ENCODE results near the gene CSK.

DNA sequence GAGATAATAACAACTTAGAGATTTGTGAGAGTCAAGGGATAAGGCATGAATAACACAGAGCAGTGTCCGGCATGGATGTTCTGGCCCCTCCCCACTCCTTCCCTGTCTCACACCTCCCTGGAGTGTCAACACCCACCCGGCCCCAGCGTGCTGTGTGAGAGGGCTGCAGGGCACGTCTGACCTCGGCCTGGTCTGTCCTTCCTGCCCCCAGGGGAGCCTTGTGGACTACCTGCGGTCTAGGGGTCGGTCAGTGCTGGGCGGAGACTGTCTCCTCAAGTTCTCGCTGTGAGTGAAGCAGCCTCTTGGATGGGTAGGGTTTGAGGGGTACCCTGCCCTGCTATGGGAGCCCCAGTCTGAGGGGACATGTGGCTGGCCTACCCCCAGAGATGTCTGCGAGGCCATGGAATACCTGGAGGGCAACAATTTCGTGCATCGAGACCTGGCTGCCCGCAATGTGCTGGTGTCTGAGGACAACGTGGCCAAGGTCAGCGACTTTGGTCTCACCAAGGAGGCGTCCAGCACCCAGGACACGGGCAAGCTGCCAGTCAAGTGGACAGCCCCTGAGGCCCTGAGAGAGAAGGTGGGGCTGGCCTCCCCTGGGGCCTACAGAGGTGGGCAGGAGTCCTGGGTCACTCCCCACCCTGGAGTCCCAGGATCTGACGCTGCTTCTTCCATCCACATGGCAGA, 19.6 kb downstream of the CSK start:
- TF ChIP-seq, protein P1, sequence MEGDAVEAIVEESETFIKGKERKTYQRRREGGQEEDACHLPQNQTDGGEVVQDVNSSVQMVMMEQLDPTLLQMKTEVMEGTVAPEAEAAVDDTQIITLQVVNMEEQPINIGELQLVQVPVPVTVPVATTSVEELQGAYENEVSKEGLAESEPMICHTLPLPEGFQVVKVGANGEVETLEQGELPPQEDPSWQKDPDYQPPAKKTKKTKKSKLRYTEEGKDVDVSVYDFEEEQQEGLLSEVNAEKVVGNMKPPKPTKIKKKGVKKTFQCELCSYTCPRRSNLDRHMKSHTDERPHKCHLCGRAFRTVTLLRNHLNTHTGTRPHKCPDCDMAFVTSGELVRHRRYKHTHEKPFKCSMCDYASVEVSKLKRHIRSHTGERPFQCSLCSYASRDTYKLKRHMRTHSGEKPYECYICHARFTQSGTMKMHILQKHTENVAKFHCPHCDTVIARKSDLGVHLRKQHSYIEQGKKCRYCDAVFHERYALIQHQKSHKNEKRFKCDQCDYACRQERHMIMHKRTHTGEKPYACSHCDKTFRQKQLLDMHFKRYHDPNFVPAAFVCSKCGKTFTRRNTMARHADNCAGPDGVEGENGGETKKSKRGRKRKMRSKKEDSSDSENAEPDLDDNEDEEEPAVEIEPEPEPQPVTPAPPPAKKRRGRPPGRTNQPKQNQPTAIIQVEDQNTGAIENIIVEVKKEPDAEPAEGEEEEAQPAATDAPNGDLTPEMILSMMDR (conservative IDR thresholded peaks at IDR 0.05 in 1 of 2, IDR thresholded peaks at IDR 0.05 in 1 of 2; ENCODE audit: extremely low read depth in 1 of 2, insufficient read depth in 1 of 2, low read depth in 1 of 2, low read length in 2 of 2) = no peak
- TF ChIP-seq EZH2 (IDR thresholded peaks at IDR 0.05; ENCODE audit: borderline replicate concordance, low read length) = no peak

Measured in mammary epithelial cell (primary cell).